GM23338 (cell line): Measurements from ENCODE around the gene LDLRAD2.
A peak's percentile ranks its signal among the peaks of the same experiment; 100 is the strongest.

Experiments
- CREB1 ChIP-seq: fragments of 250-450 bp; sonication (Bioruptor Pico); IDR thresholded peaks from 2 replicates; pipeline ENCODE4 v1.5.0; 2020; ENCODE audit warnings: low read depth, mild to moderate bottlenecking, moderate library complexity
- CTCF ChIP-seq, 2 experiments: fragments of 200-600 bp in 1 of 2; sonication (generic) in 1 of 2; conservative IDR thresholded peaks; 2 replicates each; pipeline versions ENCODE4 v1.5.1 to v1.6.1; 2016 to 2017; ENCODE audit warnings: antibody characterized with exemption in 2 of 2, low read depth in 2 of 2, mild to moderate bottlenecking in 2 of 2, moderate library complexity in 1 of 2
- EZH2 ChIP-seq: fragments of 200-600 bp; sonication (generic); IDR thresholded peaks from one replicate; pipeline ENCODE4 v1.8.0; 2017; ENCODE audit warnings: antibody characterized with exemption, mild to moderate bottlenecking, low read depth; ENCODE audit not compliant: unreplicated experiment
- EZH2phosphoT487 ChIP-seq: fragments of 200-600 bp; sonication (generic); IDR thresholded peaks from one replicate; pipeline ENCODE4 v1.8.1; 2018; ENCODE audit warnings: antibody characterized with exemption; ENCODE audit not compliant: unreplicated experiment
- JUNB ChIP-seq: IDR thresholded peaks from one replicate; pipeline ENCODE4 v1.6.1; 2016; ENCODE audit warnings: antibody characterized with exemption; ENCODE audit not compliant: unreplicated experiment
- POLR2AphosphoS5 ChIP-seq: IDR thresholded peaks from 2 replicates; pipeline ENCODE4 v1.6.1; 2016; ENCODE audit warnings: antibody characterized with exemption, low read depth
- STAT1 ChIP-seq: IDR thresholded peaks from one replicate; pipeline ENCODE4 v1.6.1; 2016; ENCODE audit warnings: antibody characterized with exemption; ENCODE audit not compliant: unreplicated experiment
- ZNF114 ChIP-seq: fragments of 250-450 bp; sonication (Bioruptor Pico); IDR thresholded peaks from 2 replicates; pipeline ENCODE4 v1.5.0; 2020; ENCODE audit warnings: mild to moderate bottlenecking, moderate library complexity
- ZNF331 ChIP-seq: fragments of 250-450 bp; sonication (Bioruptor Pico); IDR thresholded peaks from 2 replicates; pipeline ENCODE4 v1.5.0; 2020; ENCODE audit warnings: low read depth, mild to moderate bottlenecking, moderate library complexity
- TF ChIP-seq, protein P1 (sequence below): IDR thresholded peaks from one replicate; pipeline ENCODE4 v1.6.1; 2018; ENCODE audit warnings: antibody characterized with exemption; ENCODE audit not compliant: unreplicated experiment
- TF ChIP-seq, protein P2 (sequence below): IDR thresholded peaks from 2 replicates; pipeline ENCODE4 v1.6.1; 2016; ENCODE audit warnings: antibody characterized with exemption
- TF ChIP-seq, protein P3 (sequence below): fragments of 250-450 bp; sonication (Bioruptor Pico); IDR thresholded peaks from 2 replicates; pipeline ENCODE4 v1.5.0; 2020; ENCODE audit warnings: mild to moderate bottlenecking, moderate library complexity

DNA sequence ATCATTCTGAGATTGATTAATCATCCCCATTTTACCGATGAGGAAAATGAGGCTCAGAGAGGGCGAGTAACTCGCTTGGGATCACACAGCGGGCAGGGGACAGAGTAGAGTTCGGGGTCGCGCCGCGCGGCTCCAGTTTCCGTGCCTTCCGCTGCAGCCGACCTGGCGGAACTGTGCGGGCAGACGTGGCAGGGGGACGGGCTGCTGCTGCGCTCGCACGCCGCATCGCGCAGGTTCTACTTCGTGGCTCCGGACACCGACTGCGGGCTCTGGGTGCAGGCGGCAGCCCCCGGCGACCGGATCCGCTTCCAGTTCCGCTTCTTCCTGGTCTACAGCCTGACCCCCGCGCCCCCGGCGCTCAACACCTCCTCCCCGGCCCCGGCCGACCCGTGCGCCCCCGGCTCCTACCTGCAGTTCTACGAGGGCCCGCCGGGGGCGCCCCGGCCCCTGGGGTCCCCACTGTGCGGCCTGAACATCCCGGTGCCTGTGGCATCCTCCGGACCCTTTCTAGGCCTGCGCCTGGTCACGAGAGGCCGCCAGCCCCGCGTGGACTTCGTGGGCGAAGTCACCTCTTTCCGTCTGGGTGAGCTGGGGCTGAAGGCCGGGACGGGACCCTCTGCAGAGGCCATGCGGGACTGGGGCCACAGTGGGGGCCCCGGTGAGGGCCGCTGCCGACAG, 2.3 kb downstream of the LDLRAD2 start:
- peak; percentile 69 to 71 for TF ChIP-seq CTCF (conservative IDR thresholded peaks at IDR 0.05; ENCODE audit: low read depth in 2 of 2)
- TF ChIP-seq EZH2 = no peak
- TF ChIP-seq POLR2AphosphoS5 = no peak
- TF ChIP-seq EZH2phosphoT487 = no peak
- no peak for TF ChIP-seq STAT1
- TF ChIP-seq, protein P1, sequence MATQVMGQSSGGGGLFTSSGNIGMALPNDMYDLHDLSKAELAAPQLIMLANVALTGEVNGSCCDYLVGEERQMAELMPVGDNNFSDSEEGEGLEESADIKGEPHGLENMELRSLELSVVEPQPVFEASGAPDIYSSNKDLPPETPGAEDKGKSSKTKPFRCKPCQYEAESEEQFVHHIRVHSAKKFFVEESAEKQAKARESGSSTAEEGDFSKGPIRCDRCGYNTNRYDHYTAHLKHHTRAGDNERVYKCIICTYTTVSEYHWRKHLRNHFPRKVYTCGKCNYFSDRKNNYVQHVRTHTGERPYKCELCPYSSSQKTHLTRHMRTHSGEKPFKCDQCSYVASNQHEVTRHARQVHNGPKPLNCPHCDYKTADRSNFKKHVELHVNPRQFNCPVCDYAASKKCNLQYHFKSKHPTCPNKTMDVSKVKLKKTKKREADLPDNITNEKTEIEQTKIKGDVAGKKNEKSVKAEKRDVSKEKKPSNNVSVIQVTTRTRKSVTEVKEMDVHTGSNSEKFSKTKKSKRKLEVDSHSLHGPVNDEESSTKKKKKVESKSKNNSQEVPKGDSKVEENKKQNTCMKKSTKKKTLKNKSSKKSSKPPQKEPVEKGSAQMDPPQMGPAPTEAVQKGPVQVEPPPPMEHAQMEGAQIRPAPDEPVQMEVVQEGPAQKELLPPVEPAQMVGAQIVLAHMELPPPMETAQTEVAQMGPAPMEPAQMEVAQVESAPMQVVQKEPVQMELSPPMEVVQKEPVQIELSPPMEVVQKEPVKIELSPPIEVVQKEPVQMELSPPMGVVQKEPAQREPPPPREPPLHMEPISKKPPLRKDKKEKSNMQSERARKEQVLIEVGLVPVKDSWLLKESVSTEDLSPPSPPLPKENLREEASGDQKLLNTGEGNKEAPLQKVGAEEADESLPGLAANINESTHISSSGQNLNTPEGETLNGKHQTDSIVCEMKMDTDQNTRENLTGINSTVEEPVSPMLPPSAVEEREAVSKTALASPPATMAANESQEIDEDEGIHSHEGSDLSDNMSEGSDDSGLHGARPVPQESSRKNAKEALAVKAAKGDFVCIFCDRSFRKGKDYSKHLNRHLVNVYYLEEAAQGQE = no peak
- TF ChIP-seq JUNB = no peak
- TF ChIP-seq ZNF114 (CRISPR knock-in tag) = no peak
- TF ChIP-seq CREB1 = no peak
- TF ChIP-seq, protein P2, sequence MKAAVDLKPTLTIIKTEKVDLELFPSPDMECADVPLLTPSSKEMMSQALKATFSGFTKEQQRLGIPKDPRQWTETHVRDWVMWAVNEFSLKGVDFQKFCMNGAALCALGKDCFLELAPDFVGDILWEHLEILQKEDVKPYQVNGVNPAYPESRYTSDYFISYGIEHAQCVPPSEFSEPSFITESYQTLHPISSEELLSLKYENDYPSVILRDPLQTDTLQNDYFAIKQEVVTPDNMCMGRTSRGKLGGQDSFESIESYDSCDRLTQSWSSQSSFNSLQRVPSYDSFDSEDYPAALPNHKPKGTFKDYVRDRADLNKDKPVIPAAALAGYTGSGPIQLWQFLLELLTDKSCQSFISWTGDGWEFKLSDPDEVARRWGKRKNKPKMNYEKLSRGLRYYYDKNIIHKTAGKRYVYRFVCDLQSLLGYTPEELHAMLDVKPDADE = no peak
- TF ChIP-seq ZNF331 = no peak
- TF ChIP-seq, protein P3, sequence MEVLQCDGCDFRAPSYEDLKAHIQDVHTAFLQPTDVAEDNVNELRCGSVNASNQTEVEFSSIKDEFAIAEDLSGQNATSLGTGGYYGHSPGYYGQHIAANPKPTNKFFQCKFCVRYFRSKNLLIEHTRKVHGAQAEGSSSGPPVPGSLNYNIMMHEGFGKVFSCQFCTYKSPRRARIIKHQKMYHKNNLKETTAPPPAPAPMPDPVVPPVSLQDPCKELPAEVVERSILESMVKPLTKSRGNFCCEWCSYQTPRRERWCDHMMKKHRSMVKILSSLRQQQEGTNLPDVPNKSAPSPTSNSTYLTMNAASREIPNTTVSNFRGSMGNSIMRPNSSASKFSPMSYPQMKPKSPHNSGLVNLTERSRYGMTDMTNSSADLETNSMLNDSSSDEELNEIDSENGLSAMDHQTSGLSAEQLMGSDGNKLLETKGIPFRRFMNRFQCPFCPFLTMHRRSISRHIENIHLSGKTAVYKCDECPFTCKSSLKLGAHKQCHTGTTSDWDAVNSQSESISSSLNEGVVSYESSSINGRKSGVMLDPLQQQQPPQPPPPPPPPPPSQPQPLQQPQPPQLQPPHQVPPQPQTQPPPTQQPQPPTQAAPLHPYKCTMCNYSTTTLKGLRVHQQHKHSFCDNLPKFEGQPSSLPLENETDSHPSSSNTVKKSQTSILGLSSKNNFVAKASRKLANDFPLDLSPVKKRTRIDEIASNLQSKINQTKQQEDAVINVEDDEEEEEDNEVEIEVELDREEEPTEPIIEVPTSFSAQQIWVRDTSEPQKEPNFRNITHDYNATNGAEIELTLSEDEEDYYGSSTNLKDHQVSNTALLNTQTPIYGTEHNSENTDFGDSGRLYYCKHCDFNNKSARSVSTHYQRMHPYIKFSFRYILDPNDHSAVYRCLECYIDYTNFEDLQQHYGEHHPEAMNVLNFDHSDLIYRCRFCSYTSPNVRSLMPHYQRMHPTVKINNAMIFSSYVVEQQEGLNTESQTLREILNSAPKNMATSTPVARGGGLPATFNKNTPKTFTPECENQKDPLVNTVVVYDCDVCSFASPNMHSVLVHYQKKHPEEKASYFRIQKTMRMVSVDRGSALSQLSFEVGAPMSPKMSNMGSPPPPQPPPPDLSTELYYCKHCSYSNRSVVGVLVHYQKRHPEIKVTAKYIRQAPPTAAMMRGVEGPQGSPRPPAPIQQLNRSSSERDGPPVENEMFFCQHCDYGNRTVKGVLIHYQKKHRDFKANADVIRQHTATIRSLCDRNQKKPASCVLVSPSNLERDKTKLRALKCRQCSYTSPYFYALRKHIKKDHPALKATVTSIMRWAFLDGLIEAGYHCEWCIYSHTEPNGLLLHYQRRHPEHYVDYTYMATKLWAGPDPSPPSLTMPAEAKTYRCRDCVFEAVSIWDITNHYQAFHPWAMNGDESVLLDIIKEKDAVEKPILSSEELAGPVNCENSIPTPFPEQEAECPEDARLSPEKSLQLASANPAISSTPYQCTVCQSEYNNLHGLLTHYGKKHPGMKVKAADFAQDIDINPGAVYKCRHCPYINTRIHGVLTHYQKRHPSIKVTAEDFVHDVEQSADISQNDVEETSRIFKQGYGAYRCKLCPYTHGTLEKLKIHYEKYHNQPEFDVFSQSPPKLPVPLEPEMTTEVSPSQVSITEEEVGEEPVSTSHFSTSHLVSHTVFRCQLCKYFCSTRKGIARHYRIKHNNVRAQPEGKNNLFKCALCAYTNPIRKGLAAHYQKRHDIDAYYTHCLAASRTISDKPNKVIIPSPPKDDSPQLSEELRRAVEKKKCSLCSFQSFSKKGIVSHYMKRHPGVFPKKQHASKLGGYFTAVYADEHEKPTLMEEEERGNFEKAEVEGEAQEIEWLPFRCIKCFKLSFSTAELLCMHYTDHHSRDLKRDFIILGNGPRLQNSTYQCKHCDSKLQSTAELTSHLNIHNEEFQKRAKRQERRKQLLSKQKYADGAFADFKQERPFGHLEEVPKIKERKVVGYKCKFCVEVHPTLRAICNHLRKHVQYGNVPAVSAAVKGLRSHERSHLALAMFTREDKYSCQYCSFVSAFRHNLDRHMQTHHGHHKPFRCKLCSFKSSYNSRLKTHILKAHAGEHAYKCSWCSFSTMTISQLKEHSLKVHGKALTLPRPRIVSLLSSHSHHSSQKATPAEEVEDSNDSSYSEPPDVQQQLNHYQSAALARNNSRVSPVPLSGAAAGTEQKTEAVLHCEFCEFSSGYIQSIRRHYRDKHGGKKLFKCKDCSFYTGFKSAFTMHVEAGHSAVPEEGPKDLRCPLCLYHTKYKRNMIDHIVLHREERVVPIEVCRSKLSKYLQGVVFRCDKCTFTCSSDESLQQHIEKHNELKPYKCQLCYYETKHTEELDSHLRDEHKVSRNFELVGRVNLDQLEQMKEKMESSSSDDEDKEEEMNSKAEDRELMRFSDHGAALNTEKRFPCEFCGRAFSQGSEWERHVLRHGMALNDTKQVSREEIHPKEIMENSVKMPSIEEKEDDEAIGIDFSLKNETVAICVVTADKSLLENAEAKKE = no peak
